ENCODE results near the gene TMEM163. TPM values are rescaled to one million over a fixed set of nuclear protein-coding genes. Genes with fewer than 3 reads are reported as not detected.

Gene TMEM163
- total and polyA plus RNA-seq, 8 donors = 14.8 to 30.5 (median 20.5) TPM

GRCh38 chr2:134611316-134611715, 107.5 kb downstream of the TMEM163 start:
- ATAC-seq = peak in 1 of 4 donors; percentile 69
- no peak for FAIRE-seq
- Histone ChIP-seq H3K27ac (no peak overlapping the region), H3K27me3 (no peaks in the 10 kb centered on the region), H3K36me3 (no peaks in the 10 kb centered on the region), H3K4me3 (no peak overlapping the region), H3K9me3 (no peaks in the 10 kb centered on the region), H3K4me1 (peaks cover 0 to 4% (median 4%) of the 10 kb centered on the region in 3 donors)
- TF ChIP-seq CTCF (IDR thresholded peaks at IDR 0.05) = no peak
- DNase-seq = no peak
- intact Hi-C loops (cut with DNase I) = no loop called here
- WGBS, 2 donors = 88 to 100% methylated on average over 1 of the region's 1 CpG

GRCh38 chr2:134610871-134611270, 107.9 kb downstream of the TMEM163 start:
- no peak for ATAC-seq
- H3K27ac ChIP-seq = no peak overlapping the region
- no peaks in the 10 kb centered on the region for H3K36me3 ChIP-seq
- no peaks in the 10 kb centered on the region for H3K9me3 ChIP-seq
- H3K4me3 ChIP-seq = no peak overlapping the region
- no peak for TF ChIP-seq CTCF (IDR thresholded peaks at IDR 0.05)
- H3K4me1 ChIP-seq = peaks cover 0 to 4% (median 4%) of the 10 kb centered on the region in 3 donors
- H3K27me3 ChIP-seq = no peaks in the 10 kb centered on the region
- no peak for FAIRE-seq
- DNase-seq = no peak
- 82 to 91% methylated on average over 2 of the region's 2 CpGs for WGBS, 2 donors
- intact Hi-C loops (cut with DNase I) = no loop called here

- peaks cover 0 to 4% (median 4%) of the 10 kb centered on the region in 3 donors for H3K4me1 ChIP-seq
- no peaks in the 10 kb centered on the region for H3K9me3 ChIP-seq
- intact Hi-C loops (cut with DNase I) = no loop called here
- ATAC-seq (peak; percentile 71 to 88 (median 81)), DNase-seq (peak; percentile 18 to 64 (median 26)), FAIRE-seq (no peak)
- 58 to 63% methylated on average over 8 of the region's 8 CpGs for WGBS, 2 donors
- TF ChIP-seq CTCF (IDR thresholded peaks at IDR 0.05) = no peak
- no peak overlapping the region for H3K4me3 ChIP-seq
- H3K27ac ChIP-seq = no peak overlapping the region
- no peaks in the 10 kb centered on the region for H3K27me3 ChIP-seq
- no peaks in the 10 kb centered on the region for H3K36me3 ChIP-seq
Observed at GRCh38 chr2:134609924-134610513, 108.8 kb downstream of the TMEM163 start.

- no peaks in the 10 kb centered on the region for H3K36me3 ChIP-seq
- ATAC-seq (no peak), DNase-seq (no peak), FAIRE-seq (no peak)
- no peaks in the 10 kb centered on the region for H3K27me3 ChIP-seq
- intact Hi-C loops (cut with DNase I) = no loop called here
- WGBS, 2 donors = 55 to 59% methylated on average over 5 of the region's 5 CpGs
- TF ChIP-seq CTCF (IDR thresholded peaks at IDR 0.05) = no peak
- no peak overlapping the region for H3K4me3 ChIP-seq
- no peaks in the 10 kb centered on the region for H3K9me3 ChIP-seq
- no peak overlapping the region for H3K27ac ChIP-seq
- H3K4me1 ChIP-seq = no peaks in the 10 kb centered on the region
Observed at GRCh38 chr2:134603966-134604365, 114.8 kb downstream of the TMEM163 start.

GRCh38 chr2:134602666-134603065, 116.1 kb downstream of the TMEM163 start:
- Histone ChIP-seq H3K36me3 (no peaks in the 10 kb centered on the region), H3K9me3 (no peaks in the 10 kb centered on the region), H3K27ac (no peak overlapping the region), H3K4me3 (no peak overlapping the region), H3K27me3 (no peaks in the 10 kb centered on the region), H3K4me1 (no peaks in the 10 kb centered on the region)
- WGBS, 2 donors = 94 to 96% methylated on average over 4 of the region's 4 CpGs
- no peak for FAIRE-seq
- intact Hi-C loops (cut with DNase I) = no loop called here
- no peak for TF ChIP-seq CTCF (IDR thresholded peaks at IDR 0.05)
- DNase-seq = no peak
- ATAC-seq = no peak
